ENCODE data around the gene NDUFB10.
A peak's percentile ranks its signal among the peaks of the same experiment; 100 is the strongest.

NDUFB10 gene

GRCh38 chr16:1983544-1984346, 24.4 kb downstream of the NDUFB10 start, which contains the start of gene GFER:
GFER (plus strand) TSS chr16:1984193; CDS start chr16:1984219, 26 bp downstream.
- DNase-seq (ENCODE audit: low read depth in 1 of 2, low spot score in 1 of 2), result peak in 1 of 2 experiments; percentile 77
- H3K27ac ChIP-seq (replicated peaks), result peak within 1 kb of the TSS; percentile 40
- H3K4me3 ChIP-seq (replicated peaks; ENCODE audit: insufficient read depth, low read length), result peak within 1 kb of the TSS; percentile 88
- TF ChIP-seq CTCF (IDR thresholded peaks at IDR 0.05; ENCODE audit: insufficient read depth, low read length) (peak; percentile 48), POLR2AphosphoS5 (IDR thresholded peaks at IDR 0.05; ENCODE audit: low read depth) (peak; percentile 12; the same call in 1 of the 2 replicates), GABPA (IDR thresholded peaks at IDR 0.05; ENCODE audit: low read depth) (no peak), SPI1 (IDR thresholded peaks at IDR 0.05; ENCODE audit: borderline replicate concordance, low read depth) (no peak)
- TF ChIP-seq, protein P1, sequence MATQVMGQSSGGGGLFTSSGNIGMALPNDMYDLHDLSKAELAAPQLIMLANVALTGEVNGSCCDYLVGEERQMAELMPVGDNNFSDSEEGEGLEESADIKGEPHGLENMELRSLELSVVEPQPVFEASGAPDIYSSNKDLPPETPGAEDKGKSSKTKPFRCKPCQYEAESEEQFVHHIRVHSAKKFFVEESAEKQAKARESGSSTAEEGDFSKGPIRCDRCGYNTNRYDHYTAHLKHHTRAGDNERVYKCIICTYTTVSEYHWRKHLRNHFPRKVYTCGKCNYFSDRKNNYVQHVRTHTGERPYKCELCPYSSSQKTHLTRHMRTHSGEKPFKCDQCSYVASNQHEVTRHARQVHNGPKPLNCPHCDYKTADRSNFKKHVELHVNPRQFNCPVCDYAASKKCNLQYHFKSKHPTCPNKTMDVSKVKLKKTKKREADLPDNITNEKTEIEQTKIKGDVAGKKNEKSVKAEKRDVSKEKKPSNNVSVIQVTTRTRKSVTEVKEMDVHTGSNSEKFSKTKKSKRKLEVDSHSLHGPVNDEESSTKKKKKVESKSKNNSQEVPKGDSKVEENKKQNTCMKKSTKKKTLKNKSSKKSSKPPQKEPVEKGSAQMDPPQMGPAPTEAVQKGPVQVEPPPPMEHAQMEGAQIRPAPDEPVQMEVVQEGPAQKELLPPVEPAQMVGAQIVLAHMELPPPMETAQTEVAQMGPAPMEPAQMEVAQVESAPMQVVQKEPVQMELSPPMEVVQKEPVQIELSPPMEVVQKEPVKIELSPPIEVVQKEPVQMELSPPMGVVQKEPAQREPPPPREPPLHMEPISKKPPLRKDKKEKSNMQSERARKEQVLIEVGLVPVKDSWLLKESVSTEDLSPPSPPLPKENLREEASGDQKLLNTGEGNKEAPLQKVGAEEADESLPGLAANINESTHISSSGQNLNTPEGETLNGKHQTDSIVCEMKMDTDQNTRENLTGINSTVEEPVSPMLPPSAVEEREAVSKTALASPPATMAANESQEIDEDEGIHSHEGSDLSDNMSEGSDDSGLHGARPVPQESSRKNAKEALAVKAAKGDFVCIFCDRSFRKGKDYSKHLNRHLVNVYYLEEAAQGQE (IDR thresholded peaks at IDR 0.05; ENCODE audit: insufficient replicate concordance, low read depth), result peak; percentile 25
- peaks cover 30% of the 10 kb centered on the region for H3K27me3 ChIP-seq (ENCODE audit: insufficient read depth, poor library complexity, severe bottlenecking)

DNA sequence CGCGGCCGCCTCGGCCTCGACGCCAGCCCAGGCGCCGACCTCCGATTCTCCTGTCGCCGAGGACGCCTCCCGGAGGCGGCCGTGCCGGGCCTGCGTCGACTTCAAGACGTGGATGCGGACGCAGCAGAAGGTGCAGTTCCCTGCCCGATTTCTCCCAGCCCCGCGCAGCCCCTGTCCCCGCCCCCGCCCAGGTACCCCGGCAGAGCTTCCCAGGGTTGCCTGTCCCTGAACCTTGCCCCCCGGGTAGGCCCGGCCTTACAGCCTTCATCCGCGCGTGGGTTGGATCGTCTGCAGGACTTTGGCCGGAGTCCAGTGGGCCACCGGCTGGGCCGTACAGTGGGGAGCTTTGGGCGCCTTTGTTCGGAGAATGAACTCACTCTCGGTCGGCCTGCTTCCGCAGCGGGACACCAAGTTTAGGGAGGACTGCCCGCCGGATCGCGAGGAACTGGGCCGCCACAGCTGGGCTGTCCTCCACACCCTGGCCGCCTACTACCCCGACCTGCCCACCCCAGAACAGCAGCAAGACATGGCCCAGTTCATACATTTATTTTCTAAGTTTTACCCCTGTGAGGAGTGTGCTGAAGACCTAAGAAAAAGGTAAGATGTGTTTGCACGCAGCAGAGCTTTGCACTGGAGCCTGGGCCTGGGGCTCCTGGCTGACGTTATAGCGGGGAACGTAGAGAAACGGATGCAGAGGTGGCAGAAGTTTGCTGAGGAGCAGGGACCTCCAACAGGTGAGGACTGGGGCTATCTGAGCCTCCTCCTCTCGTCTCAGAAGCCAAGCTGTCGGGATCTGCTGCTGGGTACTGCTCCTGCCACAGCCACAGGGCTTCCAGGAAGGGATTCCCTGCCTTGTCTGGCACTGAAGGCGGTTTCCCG, 25.2 kb downstream of the NDUFB10 start:
- Histone ChIP-seq H3K27me3 (ENCODE audit: insufficient read depth, poor library complexity, severe bottlenecking) (peaks cover 38% of the 10 kb centered on the region), H3K4me3 (replicated peaks; ENCODE audit: insufficient read depth, low read length) (peak overlapping the region; percentile 88), H3K27ac (replicated peaks) (peak overlapping the region; percentile 40)
- TF ChIP-seq POLR2AphosphoS5 (IDR thresholded peaks at IDR 0.05; ENCODE audit: low read depth), result peak; percentile 12; the same call in 1 of the 2 replicates
- TF ChIP-seq, protein P1 (IDR thresholded peaks at IDR 0.05; ENCODE audit: insufficient replicate concordance, low read depth), result no peak
- DNase-seq (ENCODE audit: low read depth in 1 of 2, low spot score in 1 of 2), result no peak

DNA sequence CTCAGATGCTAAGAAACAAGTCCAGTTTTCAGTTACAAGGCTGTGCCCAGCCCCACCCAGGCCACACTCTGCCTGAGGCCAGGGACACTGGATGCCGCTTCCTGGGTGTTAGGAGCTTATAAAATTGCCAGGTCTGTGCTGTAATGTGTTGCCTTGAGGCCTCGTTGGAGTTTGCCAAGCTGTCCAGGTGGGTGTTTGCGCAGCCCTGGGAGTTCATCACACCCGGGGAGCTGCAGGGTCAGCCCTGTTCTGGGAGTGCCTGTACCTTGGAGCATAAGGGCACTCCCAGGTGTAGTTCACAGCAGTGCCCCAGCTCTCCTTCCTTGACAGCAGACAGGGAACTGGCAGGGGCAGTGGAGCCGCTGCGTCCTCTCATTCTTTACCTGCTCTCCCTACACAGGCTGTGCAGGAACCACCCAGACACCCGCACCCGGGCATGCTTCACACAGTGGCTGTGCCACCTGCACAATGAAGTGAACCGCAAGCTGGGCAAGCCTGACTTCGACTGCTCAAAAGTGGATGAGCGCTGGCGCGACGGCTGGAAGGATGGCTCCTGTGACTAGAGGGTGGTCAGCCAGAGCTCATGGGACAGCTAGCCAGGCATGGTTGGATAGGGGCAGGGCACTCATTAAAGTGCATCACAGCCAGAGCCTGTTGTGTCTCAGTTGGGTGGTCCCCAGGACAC, 26.3 kb downstream of the NDUFB10 start:
- no peak for TF ChIP-seq GABPA (IDR thresholded peaks at IDR 0.05; ENCODE audit: low read depth)
- TF ChIP-seq, protein P1 (IDR thresholded peaks at IDR 0.05; ENCODE audit: insufficient replicate concordance, low read depth), result no peak
- no peak for TF ChIP-seq SPI1 (IDR thresholded peaks at IDR 0.05; ENCODE audit: borderline replicate concordance, low read depth)
- no peak for TF ChIP-seq POLR2AphosphoS5 (IDR thresholded peaks at IDR 0.05; ENCODE audit: low read depth)
- H3K4me3 ChIP-seq (replicated peaks; ENCODE audit: insufficient read depth, low read length), result no peak overlapping the region
- H3K27ac ChIP-seq (replicated peaks), result no peak overlapping the region

More for the DNA sequence above, 26.3 kb downstream of the NDUFB10 start:
- H3K27me3 ChIP-seq (ENCODE audit: insufficient read depth, poor library complexity, severe bottlenecking), result peaks cover 34% of the 10 kb centered on the region
- DNase-seq (ENCODE audit: low read depth in 1 of 2, low spot score in 1 of 2), result no peak
